ENCODE measurements around the gene EML4.
A peak's percentile ranks its signal among the peaks of the same experiment; 100 is the strongest.
"Not testable (repeated sequence)": the region's sequence is repeated elsewhere in the genome, so short reads cannot be mapped to it uniquely, and the experiment has no call there.

The EML4 gene

DNA sequence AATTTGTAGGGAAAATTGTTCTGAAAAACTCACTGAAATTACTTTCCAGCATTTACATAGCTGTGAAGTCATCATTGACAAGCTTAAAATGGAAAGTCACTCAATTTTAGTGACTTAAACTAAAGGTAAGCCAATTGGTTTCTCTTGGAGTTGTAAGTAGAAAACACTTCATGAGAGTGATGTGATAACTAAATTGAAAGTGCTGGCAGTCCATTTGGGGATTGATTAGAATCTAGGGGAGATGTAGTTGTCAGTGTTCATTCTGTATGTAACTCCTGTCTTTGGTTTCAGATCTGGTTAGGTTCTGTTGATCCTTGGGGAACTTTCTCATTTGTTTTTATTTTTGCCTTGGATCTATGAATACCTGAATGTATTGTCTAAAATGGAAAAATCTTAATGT is 138.0 kb downstream of the EML4 start:
- no peak for DNase-seq (ENCODE audit: low read depth)

DNA sequence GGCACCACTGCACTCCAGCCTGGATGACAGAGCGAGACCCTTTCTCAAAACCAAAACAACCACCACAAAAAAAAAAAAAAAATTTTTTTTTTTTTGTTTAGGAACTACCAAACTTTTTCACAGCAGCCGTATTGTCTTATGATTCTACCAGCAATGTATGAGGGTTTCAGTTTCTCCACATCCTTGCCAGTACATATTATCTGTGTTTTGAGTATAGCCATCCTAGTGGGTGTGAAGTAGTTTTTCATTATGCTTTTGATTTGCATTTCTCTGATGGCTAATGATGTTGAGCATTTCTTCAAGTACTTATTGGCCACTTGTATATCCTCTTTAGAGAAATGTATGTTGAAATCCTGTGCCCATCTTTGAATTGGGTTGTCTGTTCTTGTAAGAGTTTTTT is 140.2 kb downstream of the EML4 start:
- DNase-seq (ENCODE audit: low read depth), result no peak

DNA sequence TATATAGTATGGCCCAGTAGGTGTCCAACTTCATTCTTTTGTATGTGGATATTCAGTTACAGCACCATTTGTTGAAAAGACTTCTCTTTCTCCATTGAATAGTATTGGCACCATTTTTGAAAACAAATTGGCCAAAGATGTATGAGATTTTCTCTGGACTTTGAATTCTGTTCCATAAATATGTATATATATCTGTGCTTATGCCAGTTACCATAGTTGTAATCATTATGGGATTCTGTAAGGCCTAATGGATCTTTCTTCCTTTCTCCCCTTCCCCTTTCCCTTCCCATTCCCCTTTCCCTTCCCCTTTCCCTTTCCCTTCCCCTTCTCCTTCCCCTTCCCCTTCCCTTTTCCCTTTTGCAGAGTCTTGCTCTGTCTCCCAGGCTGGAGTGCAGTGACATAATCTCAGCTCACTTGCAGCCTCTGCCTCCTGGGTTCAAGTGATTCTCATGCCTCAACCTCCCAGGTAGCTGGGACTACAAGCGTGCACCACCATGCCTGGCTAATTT is 140.9 kb downstream of the EML4 start:
- DNase-seq (ENCODE audit: low read depth), result no peak

DNA sequence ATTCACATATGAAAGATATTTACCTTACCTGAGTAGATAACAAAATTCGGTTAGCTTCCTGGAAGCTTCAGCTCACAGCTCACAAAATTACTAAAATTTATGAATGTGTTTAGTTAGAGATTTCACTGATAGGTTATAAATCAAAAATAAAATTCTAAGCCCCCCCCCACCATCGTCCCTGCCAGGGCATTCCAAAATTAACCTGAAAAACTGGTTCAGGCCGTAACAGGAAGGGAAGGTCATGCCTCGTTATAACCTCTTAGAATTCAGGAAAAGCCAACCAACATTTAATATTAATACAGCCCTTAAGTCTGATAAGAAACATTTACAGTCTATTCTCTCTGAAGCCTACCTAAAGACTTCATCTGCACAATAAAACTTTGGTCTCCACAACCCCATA is 143.0 kb downstream of the EML4 start:
- no peak for DNase-seq (ENCODE audit: low read depth)

DNA sequence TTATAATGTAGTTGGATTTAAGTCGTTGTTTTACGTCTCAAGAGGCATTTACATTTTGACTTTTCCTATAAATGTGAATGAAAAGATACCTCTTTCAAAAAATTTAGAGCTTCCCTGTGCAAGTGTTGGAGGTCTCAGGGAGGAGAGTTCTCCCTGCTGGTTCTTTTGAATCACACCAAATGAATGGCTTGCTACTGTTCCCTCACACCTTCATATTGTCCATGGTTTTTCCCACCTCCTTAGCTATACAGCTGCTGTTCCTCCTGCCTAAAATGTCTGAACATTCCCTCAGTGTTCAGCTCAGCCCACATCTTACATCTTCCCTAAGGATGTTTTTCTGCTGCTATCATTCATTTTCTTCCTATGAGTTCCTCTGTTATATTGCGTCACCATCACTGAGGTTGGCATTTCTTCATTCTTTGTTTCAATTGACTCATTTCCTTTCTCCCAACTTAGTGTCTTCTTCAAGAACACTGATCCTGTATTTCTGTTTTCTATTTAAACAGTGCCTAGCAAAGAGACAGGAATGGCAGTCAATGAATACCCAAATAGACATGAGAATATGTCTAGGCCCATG is 145.8 kb downstream of the EML4 start:
- peak; percentile 92 for DNase-seq (ENCODE audit: low read depth)

DNA sequence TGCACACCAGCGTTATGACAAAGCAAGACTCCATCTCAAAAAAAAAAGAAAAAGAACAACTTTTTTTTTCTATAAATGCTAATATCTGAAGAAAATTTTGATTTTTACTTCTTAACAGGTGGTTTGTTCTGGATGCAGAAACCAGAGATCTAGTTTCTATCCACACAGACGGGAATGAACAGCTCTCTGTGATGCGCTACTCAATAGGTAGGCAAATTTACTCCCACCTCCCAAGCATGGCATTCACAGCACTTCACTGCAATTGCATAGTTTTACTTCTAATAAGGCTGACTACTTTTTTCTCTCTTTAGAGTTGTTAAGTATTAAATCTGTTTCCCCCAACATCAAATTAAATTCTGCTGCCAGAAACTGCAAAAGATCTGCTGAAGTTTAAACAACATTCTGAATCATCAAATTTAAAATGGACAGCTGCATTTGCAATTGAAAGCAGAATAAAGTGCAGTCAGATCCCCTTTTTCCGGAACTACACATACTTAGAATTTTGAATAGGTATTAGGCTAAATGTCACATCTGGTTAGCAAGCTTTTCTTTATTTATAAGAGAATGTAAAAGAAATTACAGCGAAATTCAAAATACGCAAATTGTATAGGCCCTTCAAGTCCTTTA is 146.8 kb downstream of the EML4 start:
- no peak for DNase-seq (ENCODE audit: low read depth)

DNA sequence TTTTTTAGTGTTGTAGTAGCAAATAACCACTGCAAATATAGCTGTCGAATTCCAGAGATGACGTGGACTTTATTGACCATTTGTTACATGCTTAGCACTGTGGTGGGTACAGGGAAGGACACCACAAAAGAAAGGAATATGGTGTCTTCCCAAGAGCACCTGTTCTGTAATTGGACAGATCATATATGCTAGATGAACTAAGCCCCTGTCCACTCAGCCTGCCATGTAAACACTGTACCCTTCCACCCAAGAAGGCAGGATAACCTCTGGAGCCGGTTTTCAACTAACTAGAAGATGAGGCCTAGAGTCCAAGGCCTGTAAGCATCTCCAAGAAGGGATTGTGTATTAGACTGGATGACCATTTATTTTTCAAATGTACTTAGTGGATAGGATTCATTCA is 147.8 kb downstream of the EML4 start:
- no peak for DNase-seq (ENCODE audit: low read depth)

DNA sequence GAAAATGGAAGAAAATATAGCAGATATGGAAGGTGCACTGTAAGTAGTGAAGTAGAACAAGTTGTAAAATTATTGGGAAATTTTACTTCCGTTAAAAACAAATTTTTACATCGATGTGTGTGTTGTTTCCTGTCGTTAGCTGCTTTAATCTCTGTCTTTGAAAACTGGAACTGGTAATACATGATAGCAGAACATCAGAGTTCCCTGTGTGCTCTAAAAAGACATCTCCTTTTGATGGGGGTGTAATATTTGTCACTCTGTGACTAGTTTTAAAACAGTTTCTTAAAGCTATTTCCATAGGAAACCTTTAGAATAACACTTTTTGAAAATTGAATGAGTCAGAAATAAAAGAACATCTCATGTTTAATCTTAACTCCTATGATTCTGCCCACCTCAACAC is 148.3 kb downstream of the EML4 start:
- DNase-seq (ENCODE audit: low read depth), result no peak

DNA sequence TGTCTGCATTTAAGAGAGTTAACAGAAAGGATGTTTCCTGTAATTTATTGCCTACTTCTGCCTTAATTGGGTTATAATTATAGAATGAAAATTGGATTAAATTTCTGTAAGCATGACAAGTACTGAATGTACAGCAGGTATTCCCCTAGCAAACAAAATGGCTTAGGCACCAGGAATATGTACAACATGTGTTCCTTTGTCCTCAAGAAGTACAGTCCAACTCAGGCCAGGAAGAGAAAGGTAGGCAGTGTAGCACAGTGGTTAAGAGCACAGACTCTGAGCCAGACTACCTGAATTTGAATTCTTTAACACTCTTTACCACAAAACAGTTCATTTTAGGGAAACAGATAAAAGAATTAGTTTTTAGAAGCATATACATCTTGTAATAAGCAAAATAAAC is 148.8 kb downstream of the EML4 start:
- no peak for DNase-seq (ENCODE audit: low read depth)

DNA sequence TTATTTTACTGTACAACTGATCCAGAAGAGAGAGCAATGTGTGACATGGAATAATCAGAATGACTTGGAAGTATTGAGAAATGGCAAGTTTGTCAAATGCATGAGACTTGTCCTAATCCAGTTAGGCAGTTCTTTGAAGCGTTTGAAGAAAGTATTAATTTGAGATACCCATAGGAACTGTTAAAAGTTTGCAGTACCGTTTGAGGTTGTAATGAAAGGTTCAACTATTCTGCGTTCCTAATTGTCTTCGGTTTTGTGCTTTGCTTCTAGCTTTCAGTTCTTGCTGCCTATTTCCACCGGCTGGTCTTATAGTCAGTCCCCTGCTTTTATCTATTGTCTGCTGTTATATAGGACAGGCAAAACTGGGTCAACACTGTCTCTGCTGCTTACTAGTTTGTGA is 150.1 kb downstream of the EML4 start:
- no peak for DNase-seq (ENCODE audit: low read depth)

DNA sequence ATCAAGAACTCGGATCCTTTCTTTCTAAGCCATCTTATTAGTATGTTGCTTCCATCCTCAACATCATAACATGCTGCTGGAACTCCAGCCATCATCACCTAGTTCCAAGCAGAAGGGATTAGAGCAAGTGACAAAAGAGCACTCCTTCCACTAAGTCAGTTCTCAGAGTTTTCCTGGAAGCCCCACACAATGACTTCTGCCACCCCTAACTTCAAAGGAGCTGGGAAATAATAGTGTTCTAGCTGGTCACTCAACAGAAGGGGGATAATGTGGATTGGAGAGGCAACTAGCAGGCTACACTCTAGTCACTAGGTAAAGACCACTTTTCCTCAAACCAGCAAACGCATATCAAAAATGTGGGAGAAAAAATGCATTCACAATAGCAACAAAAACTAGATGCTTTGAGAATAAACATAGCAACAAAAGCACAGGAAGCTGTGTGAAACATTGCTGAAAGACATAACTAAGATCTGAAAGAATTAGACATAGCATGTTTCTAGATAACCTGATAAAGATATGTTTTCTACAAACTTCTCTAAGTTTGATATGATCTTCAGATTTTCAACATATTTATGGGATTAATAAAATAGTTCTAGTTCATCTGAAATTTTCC is 152.4 kb downstream of the EML4 start:
- DNase-seq (ENCODE audit: low read depth), result no peak

DNA sequence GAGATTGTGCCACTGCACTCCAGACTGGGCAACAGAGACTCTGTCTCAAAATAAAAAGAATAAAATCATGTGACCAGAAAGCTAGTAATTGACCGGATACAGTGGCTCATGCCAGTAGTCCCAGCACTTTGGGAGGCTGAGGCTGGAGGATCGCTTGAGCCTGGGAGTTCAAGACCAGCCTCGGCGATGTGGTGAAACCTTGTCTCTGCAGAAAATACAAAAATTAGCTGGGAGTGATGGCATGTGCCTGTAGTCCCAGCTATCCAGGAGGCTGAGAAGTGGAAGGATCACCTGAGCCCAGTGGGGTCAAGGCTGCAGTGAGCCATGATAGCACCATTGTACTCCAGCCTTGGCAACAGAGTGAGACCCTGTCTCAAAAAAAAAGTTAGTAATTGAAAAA is 155.1 kb downstream of the EML4 start:
- no peak for DNase-seq (ENCODE audit: low read depth)

DNA sequence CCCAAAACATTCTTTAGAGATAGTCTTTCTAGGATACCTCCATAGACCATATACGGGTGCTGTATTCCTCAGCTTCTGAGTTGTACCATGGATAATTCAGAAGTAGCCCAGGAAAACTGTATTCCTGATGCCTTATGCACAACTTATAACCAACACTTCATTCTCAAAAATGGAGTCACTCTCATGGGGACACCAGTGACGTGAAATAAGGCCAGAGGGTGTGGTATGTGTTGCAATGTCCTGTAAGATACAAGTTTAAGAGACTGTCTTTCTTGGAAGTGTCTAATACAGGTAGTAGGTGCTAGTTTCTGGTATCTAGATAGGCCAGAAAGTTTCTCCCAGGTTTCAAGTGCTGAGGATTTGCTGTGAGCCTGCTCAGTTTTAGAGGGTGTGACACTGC is 155.8 kb downstream of the EML4 start:
- no peak for DNase-seq (ENCODE audit: low read depth)

DNA sequence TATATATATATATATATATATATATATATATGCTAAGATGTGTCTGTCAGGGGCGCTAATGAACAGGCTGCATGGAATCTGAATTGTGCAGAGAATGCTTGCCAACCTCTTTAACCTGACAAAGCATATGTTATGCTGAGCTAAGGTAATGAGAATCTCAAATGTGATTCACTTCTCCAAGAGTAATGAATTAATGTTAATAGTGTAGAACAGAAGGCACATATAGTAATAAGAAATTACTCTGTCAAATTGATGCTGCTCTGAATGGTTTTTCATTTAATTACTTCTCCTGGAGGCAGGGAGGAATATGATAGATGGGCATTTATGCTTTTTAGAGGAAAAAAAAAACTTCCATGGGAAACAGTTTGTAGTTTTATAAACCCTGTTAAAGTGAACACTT is 156.5 kb downstream of the EML4 start:
- DNase-seq (ENCODE audit: low read depth), result no peak

DNA sequence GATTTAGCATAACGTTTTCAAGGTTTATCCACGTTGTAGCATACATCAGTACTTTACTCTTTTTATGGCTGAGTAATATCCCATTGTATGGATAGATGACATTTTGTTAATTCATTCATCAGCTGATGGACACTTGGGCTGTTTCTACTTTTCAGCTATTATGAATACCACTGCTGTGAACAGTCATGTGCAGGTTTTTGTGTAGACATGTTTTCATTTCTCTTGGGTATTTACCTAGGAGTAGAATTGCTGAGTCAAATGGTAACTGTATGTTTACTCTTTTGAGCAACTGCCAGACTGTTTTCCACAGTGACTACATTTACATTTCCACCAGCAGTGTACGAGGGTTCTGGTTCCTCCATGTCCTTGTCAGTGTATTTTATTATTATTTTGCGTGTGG is 158.0 kb downstream of the EML4 start:
- no peak for DNase-seq (ENCODE audit: low read depth)

DNA sequence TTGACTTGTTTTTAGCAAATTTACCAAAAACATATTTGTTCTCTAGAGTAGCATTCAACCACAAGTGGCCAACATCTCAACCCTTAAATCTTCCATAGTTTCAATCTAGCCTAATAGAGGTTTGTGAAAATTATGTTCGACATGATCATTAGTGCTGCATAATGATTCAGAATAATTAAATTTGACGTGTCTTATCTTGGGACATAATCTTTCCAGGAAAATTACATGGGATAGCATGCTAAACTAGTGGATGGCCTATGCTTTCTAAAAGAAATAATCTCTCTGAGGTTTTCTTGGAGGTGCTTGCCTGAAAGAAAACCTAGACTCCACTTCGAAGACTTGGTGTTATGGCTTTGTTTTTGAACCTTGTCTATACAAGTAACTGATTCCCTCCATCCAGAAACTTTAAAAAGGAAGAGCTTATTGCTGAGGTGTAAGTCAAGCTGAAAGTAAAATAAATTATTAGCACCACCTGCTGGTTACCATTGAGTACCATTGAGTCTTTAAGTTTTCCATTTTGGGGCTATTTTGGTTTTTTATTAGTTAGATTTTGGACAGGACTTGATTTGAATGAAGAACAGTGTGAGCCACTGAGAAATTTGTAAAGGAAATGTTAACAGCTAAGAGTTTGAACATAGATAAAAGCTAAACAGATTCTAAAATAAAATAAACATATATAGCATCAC is 159.1 kb downstream of the EML4 start:
- DNase-seq (ENCODE audit: low read depth), result peak; percentile 57

DNA sequence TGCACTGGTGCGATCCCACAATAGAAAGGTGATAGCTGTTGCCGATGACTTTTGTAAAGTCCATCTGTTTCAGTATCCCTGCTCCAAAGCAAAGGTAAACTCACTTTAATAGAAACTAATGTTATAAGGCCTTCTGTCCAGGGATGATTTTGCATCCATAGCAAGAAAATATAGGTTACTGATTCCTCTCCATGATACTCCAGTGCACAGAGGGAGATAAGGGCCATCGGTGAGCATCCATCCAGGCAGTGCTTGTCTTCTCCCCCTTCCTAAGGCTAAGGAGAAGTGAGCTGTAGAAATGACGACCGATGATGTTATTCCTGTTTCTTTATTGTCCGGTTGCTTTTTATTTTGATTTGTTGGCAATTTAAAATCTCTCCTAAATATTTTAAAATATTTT is 159.8 kb downstream of the EML4 start:
- DNase-seq (ENCODE audit: low read depth), result no peak

DNA sequence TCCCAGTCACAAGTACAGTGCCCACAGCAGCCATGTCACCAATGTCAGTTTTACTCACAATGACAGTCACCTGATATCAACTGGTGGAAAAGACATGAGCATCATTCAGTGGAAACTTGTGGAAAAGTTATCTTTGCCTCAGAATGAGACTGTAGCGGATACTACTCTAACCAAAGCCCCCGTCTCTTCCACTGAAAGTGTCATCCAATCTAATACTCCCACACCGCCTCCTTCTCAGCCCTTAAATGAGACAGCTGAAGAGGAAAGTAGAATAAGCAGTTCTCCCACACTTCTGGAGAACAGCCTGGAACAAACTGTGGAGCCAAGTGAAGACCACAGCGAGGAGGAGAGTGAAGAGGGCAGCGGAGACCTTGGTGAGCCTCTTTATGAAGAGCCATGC is 160.6 kb downstream of the EML4 start:
- no peak for DNase-seq (ENCODE audit: low read depth)

DNA sequence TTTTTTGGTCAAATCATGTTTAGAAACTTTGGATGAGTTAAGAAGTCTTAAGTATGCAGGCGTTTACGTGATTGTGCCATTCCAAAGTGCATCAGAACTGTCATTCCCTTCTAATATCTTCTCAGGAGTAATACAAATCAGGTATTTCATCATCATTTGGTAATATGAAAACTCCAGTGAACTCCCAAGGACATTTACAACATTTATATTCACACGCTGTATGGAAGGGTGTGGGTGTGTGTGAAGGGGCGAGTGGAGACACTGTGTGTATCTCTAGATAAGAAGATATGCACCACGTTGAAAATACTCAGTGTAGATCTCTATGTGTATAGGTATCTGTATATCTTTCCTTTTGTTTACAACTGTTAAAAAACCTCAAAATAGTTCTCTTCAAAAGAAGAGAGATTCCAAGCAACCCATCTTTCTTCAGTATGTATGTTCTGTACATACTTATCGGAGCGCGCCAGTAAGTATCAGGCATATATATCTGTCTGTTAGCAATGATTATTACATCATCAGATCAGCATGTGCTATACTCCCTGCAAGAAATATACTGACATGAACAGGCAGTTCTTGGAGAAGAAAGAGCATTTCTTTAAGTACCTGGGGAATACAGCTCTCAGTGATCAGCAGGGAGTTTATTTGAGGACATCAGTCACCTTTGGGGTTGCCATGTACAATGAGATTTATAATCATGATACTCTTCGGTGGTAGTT is 162.6 kb downstream of the EML4 start:
- no peak for DNase-seq (ENCODE audit: low read depth)

DNA sequence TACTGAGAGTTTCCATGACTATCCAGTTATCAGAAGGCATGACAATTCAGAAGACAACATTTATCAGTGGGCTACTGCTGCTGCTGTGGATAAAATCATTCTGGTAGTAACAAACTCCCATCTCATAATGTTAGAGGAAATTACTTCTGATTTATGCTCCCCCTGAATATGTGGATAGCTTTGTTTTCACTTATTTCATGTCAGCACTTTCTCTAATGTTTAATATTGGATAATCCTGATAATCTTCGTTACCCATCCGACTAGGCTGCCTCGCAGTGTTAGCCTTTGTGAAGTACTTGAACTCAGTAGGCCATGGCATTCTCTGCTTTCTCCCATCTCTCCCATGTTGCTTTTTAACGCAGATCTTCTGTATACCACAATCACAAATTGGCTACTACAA is 163.4 kb downstream of the EML4 start:
- no peak for DNase-seq (ENCODE audit: low read depth)

DNA sequence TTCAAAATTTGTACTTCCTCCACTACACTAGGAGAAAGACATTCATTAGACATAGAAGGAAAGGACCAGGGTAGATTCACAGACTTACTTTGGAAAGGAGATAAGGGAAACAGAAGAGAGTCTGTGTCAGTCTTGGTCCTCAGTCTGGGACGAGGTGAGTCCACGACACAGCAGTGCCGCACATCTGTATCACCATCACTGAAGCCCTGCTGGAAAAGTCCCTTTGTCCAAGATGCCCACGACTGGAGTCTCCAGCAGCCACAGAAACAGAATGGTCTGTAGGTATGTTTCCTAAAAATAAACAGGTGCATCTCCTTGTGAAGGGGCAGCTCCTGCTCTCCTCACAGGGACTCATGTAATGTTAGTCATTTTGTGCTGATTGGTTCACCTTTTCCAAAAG is 164.4 kb downstream of the EML4 start:
- no peak for DNase-seq (ENCODE audit: low read depth)

DNA sequence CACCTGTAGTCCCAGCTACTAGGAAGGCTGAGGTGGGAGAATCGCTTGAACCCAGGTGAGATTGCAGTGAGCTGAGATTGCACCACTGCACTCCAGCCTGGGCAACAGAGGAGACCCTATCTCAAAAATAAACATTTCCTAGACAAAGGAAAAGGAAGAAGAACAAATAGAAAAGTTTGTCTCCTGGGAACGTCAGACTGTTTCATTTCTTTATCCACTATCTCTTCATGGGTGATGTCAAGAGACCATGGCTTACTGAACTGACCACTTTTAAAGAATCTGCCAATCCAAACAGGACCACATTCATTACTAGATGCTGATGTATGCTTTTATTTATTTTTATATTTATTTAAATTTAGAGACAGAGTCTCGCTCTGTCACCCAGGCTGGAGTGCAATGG is 165.1 kb downstream of the EML4 start:
- DNase-seq (ENCODE audit: low read depth), result no peak

DNA sequence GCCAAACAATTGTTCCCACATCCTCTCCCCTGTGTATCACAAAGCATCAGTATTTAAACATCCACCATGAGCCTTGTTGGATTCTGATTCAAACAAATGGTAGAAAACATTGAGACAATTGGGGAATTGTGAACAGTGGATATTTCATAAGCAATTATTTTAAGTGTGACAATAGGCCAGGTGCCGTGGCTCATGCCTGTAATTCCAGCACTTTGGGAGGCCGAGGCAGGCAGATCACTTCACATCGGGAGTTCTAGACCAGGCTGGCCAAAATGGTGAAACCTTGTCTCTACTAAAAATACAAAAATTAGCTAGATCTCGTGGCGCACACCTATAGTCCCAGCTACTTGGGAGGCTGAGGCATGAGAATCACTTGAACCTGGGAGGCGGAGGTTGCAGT is 165.7 kb downstream of the EML4 start:
- DNase-seq (ENCODE audit: low read depth), result not testable (repeated sequence)
